Measurements from ENCODE around the gene ZCCHC3.

The ZCCHC3 gene

GRCh38 chr20:341682-342081 lies 44.3 kb downstream of the ZCCHC3 start:
- in situ Hi-C loops (cut with HindIII; ENCODE audit: low sequenced_read_pairs): no loop called here

GRCh38 chr20:343107-343506 lies 45.7 kb downstream of the ZCCHC3 start:
- in situ Hi-C loops (cut with HindIII; ENCODE audit: low sequenced_read_pairs): no loop called here

GRCh38 chr20:346033-346639 lies 48.8 kb downstream of the ZCCHC3 start:
- in situ Hi-C loops (cut with HindIII; ENCODE audit: low sequenced_read_pairs): no loop called here

GRCh38 chr20:346640-347316 lies 49.4 kb downstream of the ZCCHC3 start, which contains the start of gene NRSN2:
Gene NRSN2, plus strand, starts transcription at chr20:347111. Its CDS starts 2,533 bp downstream, at chr20:349644.
- in situ Hi-C loops (cut with HindIII; ENCODE audit: low sequenced_read_pairs): no loop called here

- in situ Hi-C loops (cut with HindIII; ENCODE audit: low sequenced_read_pairs): no loop called here
These were observed 49.9 kb downstream of the ZCCHC3 start for GRCh38 chr20:347317-347639.

- in situ Hi-C loops (cut with HindIII; ENCODE audit: low sequenced_read_pairs): no loop called here
These were observed 50.5 kb downstream of the ZCCHC3 start for GRCh38 chr20:347640-348484.

GRCh38 chr20:348972-349841 lies 51.8 kb downstream of the ZCCHC3 start:
- in situ Hi-C loops (cut with HindIII; ENCODE audit: low sequenced_read_pairs): no loop called here

Data from DLD1 (cell line).